Glomerular visceral epithelial cell (primary cell): ENCODE data around the gene TAS2R1.

Experiments used
- DNase-seq: peaks from one replicate; pipeline ENCODE4 v3.0.0-alpha.2; 2016; ENCODE audit errors: extremely low spot score

Gene TAS2R1

GRCh38 chr5:9630251-9630650, at the start of gene TAS2R1:
Gene TAS2R1 (minus strand): TSS chr5:9630351. CDS start chr5:9630032, 319 bp downstream.
- no peak for DNase-seq

GRCh38 chr5:9670371-9670770, 40.2 kb upstream of the TAS2R1 start:
- DNase-seq = no peak

GRCh38 chr5:9667906-9668305, 37.8 kb upstream of the TAS2R1 start:
- no peak for DNase-seq

GRCh38 chr5:9663891-9664290, 33.7 kb upstream of the TAS2R1 start:
- DNase-seq = no peak

- no peak for DNase-seq
Measured at GRCh38 chr5:9661316-9662015, 31.3 kb upstream of the TAS2R1 start.

- no peak for DNase-seq
Measured at GRCh38 chr5:9658706-9659105, 28.6 kb upstream of the TAS2R1 start.

GRCh38 chr5:9657819-9658218, 27.7 kb upstream of the TAS2R1 start:
- DNase-seq = no peak

- no peak for DNase-seq
Measured at GRCh38 chr5:9655641-9656040, 25.5 kb upstream of the TAS2R1 start.

- no peak for DNase-seq
Measured at GRCh38 chr5:9654886-9655285, 24.7 kb upstream of the TAS2R1 start.

GRCh38 chr5:9653811-9654210, 23.7 kb upstream of the TAS2R1 start:
- DNase-seq = peak; percentile 77

GRCh38 chr5:9653061-9653460, 22.9 kb upstream of the TAS2R1 start:
- no peak for DNase-seq

- no peak for DNase-seq
Measured at GRCh38 chr5:9652295-9652694, 22.1 kb upstream of the TAS2R1 start.

GRCh38 chr5:9646843-9647242, 16.7 kb upstream of the TAS2R1 start:
- no peak for DNase-seq

GRCh38 chr5:9644630-9645029, 14.5 kb upstream of the TAS2R1 start:
- no peak for DNase-seq

GRCh38 chr5:9642621-9643020, 12.5 kb upstream of the TAS2R1 start:
- no peak for DNase-seq

GRCh38 chr5:9641806-9642355, 11.7 kb upstream of the TAS2R1 start:
- no peak for DNase-seq

GRCh38 chr5:9632495-9632894, 2.3 kb upstream of the TAS2R1 start:
- DNase-seq = no peak

- DNase-seq = no peak
Measured at GRCh38 chr5:9627541-9627940, 2.6 kb downstream of the TAS2R1 start.

GRCh38 chr5:9626955-9627354, 3.2 kb downstream of the TAS2R1 start:
- no peak for DNase-seq

GRCh38 chr5:9625731-9626130, 4.4 kb downstream of the TAS2R1 start:
- DNase-seq = no peak

- DNase-seq = no peak
Measured at GRCh38 chr5:9625286-9625685, 4.9 kb downstream of the TAS2R1 start.

GRCh38 chr5:9624196-9624947, 5.8 kb downstream of the TAS2R1 start:
- DNase-seq = peak; percentile 47

- DNase-seq = no peak
Measured at GRCh38 chr5:9623661-9624060, 6.5 kb downstream of the TAS2R1 start.
